Measurements from ENCODE around the gene AKR1B15. TPM values are rescaled to one million over a fixed set of nuclear protein-coding genes. Genes with fewer than 3 reads are reported as not detected.

AKR1B15 gene
- total RNA-seq, 2 donors from 2014 or later = 0.20 TPM; not detected in 1

GRCh38 chr7:134527979-134528371, 20.9 kb upstream of the AKR1B15 start:
- DNase-seq (ENCODE audit: low spot score) = no peak
- H3K27ac ChIP-seq = no peak overlapping the region

DNA sequence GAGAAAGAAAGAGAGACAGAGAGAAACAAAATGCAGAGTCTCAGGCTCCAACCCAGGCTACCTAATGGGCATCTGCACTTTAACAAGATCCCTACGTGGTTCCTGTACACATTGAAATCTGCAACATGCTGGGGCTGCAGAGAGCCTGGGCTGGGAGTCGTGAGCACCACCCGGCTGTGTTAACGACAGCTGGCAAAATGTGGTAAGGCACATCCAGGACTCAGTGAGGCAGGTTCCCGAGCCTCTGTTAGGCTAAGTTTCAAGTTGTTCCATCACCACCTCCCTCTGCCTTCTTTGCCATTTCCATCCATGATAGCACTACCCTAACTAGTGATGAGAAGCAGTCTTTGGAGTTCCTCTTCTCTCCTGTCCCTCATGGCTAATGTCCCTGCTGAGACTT, 20.2 kb upstream of the AKR1B15 start:
- H3K9me3 ChIP-seq = no peaks in the 10 kb centered on the region
- TF ChIP-seq CTCF (IDR thresholded peaks at IDR 0.05) = no peak
- no peaks in the 10 kb centered on the region for H3K36me3 ChIP-seq
- H3K27ac ChIP-seq = no peak overlapping the region
- H3K4me3 ChIP-seq = no peak overlapping the region
- DNase-seq (ENCODE audit: low spot score) = no peak
- no peaks in the 10 kb centered on the region for H3K27me3 ChIP-seq
- peaks cover 0 to 14% of the 10 kb centered on the region in 2 donors for H3K4me1 ChIP-seq

More at GRCh38 chr7:134527979-134528371, 20.9 kb upstream of the AKR1B15 start:
- TF ChIP-seq CTCF (IDR thresholded peaks at IDR 0.05) = no peak
- H3K4me3 ChIP-seq = no peak overlapping the region
- H3K27me3 ChIP-seq = no peaks in the 10 kb centered on the region
- no peaks in the 10 kb centered on the region for H3K36me3 ChIP-seq
- no peaks in the 10 kb centered on the region for H3K9me3 ChIP-seq
- peaks cover 0 to 14% of the 10 kb centered on the region in 2 donors for H3K4me1 ChIP-seq

GRCh38 chr7:134530460-134530859, 18.4 kb upstream of the AKR1B15 start:
- Histone ChIP-seq H3K9me3 (no peaks in the 10 kb centered on the region), H3K4me1 (peaks cover 0 to 14% of the 10 kb centered on the region in 2 donors), H3K27ac (no peak overlapping the region), H3K27me3 (no peaks in the 10 kb centered on the region), H3K4me3 (no peak overlapping the region), H3K36me3 (no peaks in the 10 kb centered on the region)
- no peak for DNase-seq (ENCODE audit: low spot score)
- TF ChIP-seq CTCF (IDR thresholded peaks at IDR 0.05) = no peak

GRCh38 chr7:134532180-134532953, 16.5 kb upstream of the AKR1B15 start:
- no peak for TF ChIP-seq CTCF (IDR thresholded peaks at IDR 0.05)
- Histone ChIP-seq H3K27me3 (no peaks in the 10 kb centered on the region), H3K27ac (no peak overlapping the region), H3K4me3 (no peak overlapping the region), H3K4me1 (peaks cover 0 to 18% of the 10 kb centered on the region in 2 donors), H3K9me3 (no peaks in the 10 kb centered on the region), H3K36me3 (no peaks in the 10 kb centered on the region)
- DNase-seq (ENCODE audit: low spot score) = no peak

- no peak for TF ChIP-seq CTCF (IDR thresholded peaks at IDR 0.05)
These were observed 16.0 kb upstream of the AKR1B15 start for GRCh38 chr7:134532954-134533218.

GRCh38 chr7:134533288-134533771, 15.6 kb upstream of the AKR1B15 start:
- Histone ChIP-seq H3K4me3 (no peak overlapping the region), H3K36me3 (no peaks in the 10 kb centered on the region), H3K27ac (peak overlapping the region in 1 of 2 donors; percentile 19), H3K27me3 (no peaks in the 10 kb centered on the region), H3K9me3 (no peaks in the 10 kb centered on the region), H3K4me1 (peaks cover 0 to 8% of the 10 kb centered on the region in 2 donors)
- DNase-seq (ENCODE audit: low spot score) = no peak
- TF ChIP-seq CTCF (IDR thresholded peaks at IDR 0.05) = no peak

More at GRCh38 chr7:134532954-134533218, 16.0 kb upstream of the AKR1B15 start:
- no peaks in the 10 kb centered on the region for H3K9me3 ChIP-seq
- no peak for DNase-seq (ENCODE audit: low spot score)
- no peaks in the 10 kb centered on the region for H3K36me3 ChIP-seq
- H3K27me3 ChIP-seq = no peaks in the 10 kb centered on the region
- H3K27ac ChIP-seq = peak overlapping the region in 1 of 2 donors; percentile 19
- H3K4me1 ChIP-seq = peaks cover 0 to 13% of the 10 kb centered on the region in 2 donors
- no peak overlapping the region for H3K4me3 ChIP-seq

Measured in right atrium auricular region (tissue), 2 donors.